NCI-H82 (cell line): ENCODE results near the gene C1orf167.
"Not testable (repeated sequence)": the region's sequence is repeated elsewhere in the genome, so short reads cannot be mapped to it uniquely, and the experiment has no call there.

Experiments used
- DNase-seq: peaks from one replicate; lab custom pipeline; 2025; lab: John Stamatoyannopoulos, UW

Gene C1orf167

DNA sequence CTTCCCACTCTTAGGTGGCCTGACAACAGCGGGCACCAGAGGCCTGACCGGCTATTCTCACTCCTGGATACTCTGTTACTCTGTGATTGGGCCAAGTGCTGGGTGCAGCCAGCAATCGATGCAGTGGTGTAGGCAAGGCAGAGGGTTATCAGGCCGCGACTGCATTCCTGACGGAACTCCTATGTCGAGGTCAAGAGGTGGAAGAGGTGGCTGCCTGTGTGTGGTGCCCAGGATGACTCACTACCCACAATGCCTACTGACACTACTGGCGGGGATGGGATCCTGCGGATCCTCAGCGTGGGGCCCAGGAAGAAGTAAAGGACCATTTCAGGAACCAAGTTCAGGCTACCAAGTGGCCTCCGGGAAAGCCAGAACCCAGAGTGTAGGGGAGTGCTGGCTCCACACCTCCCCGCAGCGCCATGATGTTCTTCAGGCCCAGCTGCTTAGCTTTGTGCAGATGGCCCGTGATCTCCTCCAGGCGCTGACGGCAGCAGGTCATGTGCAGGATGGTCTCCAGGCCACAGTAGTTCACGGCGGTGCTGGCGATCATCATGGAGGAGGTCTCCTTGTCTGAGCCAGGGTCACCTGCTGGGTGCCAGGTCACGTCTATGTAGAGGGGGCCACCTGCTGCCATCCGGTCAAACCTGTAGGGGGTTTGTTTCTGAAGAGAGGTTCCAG is 38.9 kb downstream of the C1orf167 start:
- no peak for DNase-seq

DNA sequence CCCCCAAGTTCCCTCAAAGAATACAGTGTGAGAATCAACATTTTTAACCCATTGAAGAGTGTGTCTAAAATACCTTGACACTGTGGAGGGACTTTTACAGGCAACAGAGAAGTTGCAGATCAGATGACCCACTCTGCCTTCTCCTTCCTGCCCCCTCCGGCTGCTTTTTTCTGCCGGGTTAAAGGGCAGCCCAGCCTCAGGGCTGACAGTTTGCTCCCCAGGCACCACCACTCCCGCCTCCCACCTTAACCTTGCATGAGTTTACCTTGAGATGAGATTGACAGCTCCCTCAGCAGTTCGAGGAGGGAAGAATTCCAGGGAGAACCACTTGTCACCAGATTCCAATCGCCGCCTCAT is 40.6 kb downstream of the C1orf167 start:
- no peak for DNase-seq

DNA sequence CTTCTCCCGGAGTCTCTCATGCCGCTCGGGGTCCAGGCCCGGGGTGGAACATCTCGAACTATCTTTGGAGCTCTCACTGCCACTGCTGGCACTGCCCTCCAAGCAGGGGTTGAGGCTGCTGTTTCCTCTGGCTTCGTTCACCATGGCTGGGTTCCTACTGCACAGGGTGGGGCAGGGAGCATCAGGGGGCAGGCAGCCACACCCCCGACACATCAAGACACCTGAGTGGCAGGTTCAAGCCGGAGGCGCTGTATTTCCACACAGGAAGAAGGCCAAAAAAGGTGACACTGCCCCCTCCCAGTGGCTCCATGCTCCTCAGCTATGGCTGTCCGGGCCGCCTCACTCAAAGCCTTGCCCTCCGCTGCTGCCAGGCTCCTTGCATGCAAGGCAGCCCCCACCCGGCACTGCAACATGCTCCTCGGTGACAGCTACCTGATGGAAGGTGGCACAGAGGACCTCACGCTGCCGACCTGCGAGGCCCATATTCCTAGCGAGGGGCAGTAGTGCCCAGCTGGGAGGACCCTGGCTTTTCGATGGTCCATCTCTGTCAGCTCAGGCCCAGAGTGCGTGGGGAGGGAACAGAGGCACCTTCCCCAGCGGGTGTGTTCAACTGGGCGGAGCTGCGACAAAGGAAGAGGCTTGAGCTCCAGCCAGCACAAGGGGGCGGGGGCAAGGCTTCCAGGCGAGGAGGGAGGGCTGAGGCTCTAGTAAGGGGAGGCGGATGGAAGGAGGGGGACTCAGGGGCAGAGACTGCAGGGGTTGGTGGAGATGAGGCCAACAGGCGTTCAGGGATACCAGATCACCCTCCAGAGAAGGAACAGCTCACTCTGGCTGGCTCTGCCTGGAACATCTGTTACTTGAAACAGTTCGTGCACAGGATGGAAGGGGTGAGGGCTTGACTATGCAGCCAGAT is 41.2 kb downstream of the C1orf167 start:
- DNase-seq, result peak; percentile 99

DNA sequence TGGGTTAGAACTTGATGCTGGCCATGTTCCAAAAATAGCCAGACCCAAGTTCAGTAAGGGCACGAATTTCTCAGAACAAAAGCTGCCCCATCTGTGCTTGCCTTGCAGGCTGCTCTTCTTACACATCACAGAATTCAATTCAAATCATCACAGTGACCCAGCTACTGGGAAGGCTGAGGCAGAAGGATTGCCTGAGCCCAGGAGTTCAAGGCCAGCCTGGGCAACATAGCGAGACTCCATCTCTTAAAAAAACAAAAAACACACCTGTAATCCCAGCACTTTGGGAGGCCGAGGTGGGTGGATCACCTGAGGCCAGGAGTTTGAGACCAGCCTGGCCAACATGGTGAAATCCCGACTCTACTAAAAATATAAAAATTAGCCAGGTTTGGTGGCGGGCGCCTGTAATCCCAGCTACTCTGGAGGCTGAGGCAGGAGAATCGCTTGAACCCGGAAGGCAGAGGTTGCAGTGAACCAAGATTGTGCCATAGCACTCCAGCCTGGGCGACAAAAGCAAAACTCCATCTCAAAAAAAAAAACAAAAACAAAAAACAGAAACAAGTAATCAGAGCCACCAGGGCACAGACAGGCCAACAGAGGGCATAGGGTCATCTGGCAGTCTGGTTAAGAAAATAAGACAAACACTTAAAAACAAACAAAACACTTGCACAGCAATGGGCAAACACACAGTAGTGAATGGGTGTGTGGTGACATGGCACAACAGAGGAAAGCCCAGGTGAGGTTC is 42.1 kb downstream of the C1orf167 start:
- not testable (repeated sequence) for DNase-seq

DNA sequence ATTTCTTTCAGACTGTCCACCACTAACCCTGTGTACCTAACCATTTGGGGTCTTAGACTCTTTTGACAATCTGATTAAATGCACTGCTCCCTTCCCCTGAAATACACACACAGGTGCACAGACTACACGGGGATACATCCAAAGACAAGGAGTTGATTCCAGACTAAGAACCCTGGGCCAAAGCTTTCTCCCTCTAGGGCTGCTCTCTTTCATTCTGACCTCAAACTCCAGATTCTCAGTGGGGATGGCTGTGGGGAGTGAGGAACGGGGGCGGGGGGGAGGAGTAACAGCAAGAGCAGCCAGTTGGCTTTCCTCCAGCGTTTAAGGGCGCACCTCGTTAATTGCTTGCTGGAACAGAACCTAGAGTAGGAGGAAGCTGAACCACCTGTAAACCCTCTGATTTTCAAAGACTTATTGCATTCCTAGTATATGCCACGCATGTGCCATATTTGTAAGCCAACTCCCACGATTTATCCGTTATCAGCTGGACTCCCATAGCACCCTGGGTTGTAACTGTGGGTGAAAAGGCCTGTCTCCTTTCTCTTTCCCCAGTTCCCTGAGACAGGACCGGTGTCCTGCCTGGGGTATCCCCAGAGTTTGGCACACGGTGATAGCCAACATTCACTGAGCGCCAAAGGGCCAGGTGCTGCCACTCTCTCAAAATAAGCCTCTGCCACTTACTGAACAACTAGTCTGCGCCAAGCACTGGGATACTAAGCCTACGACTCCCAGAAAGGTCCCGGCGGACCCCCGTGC is 42.9 kb downstream of the C1orf167 start:
- peak; percentile 42 for DNase-seq

DNA sequence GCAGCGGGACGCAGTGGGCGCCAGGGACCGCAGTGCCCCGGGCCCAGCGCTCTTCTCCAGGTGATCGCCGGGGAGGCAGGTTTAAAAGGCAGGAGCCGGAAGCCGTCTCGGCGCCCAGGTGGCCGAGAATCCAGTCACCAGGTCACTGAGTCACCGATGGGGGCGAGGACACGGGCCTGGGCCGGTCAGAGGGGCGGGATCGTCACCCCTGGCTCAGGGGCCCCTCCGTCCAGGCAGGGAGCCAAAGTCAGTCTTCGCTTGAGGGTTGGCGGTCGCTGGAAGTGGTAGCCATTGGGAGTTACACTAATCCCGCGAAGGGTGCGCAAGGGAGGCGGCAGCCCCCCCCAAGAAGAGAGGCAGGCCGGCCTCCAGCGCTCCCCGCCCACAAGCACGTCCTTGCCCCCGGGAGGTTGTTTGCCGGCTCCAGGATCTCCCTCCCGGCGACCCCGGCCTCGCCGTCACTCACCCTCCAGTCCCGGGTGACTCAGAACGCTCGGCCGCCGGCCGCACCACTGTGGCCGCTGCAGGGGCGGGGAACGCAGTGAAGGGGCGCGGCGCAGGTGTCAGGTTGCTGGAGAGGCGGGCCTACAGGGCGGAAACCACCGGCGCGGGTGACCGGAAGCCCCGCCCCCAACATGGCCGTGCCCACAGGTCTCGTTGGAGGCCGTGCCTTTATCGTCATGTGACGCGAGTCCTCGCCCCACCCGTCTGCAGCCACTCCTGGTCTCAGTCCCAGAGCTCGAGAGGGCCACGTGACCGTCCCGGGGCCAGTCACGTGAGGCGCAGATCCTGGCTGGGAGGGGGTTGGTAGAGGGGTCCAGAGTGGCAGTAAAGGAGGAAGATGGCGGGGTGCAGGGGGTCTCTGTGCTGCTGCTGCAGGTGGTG is 43.7 kb downstream of the C1orf167 start, which contains the start of the genes CLCN6 and MTHFR:
Gene CLCN6 (plus strand): TSS at position 770 of the 885 bp plus-strand sequence. CDS start 72 bp downstream, at position 842.
Gene MTHFR (minus strand): TSS at position 543 of the 885 bp plus-strand sequence. CDS start 2,848 bp downstream, outside the sequence.
- peak; percentile 100 for DNase-seq

DNA sequence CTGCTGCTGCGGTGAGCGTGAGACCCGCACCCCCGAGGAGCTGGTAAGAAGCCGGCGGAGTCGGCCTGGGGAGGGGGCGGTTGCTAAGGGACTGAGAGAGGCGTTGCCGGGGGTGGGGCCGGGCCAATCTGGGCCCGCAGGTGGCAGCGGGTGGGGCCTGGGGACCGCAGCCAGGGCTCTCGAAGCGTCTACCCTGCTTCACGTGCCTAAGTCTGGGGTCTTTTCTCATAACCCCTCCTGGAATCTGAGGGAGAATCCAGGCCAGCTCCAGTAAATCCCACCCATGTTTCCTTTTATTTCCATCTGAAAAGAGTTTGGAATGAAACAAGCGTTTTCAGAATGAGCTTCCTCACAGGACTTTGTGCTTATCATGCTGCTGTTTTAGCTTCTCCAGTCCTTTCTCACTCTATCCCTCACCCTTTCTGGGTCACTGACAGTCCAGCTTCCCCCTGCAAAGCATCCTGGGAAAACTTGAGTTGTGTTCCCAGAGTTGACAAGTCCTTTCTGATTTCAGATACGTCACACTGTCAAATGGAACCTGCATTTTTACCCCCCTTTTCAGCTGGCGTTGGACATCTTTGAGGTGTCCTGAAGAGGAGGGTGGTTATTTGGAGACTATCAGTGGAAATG is 44.4 kb downstream of the C1orf167 start:
- no peak for DNase-seq

DNA sequence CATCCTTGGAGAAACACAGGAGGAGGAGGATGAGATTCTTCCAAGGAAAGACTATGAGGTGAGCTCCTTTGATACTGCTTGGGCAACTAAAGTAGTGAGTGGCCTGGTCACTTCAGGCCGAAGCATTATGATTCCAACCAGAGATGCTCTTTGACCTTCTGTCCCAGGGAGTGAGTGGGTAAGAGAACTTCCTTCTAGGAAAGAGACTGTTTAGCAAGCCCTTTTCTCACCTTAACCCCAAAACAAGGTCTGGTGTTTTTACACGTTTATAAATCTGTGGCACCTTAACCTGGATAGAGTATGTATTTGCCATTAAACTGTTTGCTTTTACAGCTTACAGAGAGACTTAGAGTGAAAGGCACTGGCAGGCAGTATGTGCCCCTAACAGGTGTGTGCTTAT is 45.1 kb downstream of the C1orf167 start:
- no peak for DNase-seq

DNA sequence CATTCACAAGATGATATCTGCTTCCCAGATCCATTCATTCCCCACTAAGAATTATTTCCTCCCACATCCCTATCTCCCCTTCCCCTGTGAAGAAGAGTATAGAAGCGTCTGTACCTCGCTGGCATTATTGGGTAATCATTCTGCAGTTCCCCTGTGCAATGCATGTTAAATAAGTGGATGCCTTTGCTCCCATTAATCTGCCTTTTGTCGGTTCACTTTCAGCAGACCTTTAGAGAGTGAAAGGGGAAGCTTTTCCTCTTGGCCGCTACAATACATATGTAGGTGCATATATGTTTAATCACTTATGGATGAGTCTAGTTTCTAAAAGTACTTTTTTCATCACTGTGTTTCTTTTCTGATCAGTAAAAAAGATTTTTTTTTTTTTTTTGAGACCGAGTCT is 51.0 kb downstream of the C1orf167 start:
- no peak for DNase-seq

DNA sequence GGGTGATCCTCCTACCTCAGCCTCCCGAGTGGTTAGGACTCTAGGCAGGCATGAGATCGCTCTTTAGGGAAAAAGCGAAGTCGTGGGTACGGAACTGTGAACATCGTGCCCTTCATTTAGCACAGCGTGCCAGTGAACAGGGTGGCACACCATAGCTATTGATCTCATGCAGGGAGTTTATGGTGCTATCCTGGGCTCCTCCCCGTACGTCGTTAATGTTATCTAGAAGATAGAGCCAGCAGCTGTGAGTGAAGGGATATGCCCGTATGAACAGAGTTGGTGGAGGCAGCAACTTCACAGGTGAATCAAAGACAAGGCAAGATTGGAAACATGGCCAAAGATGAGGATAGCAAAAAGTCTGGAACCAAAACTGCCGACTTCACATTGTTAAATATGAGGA is 55.2 kb downstream of the C1orf167 start:
- DNase-seq, result no peak

DNA sequence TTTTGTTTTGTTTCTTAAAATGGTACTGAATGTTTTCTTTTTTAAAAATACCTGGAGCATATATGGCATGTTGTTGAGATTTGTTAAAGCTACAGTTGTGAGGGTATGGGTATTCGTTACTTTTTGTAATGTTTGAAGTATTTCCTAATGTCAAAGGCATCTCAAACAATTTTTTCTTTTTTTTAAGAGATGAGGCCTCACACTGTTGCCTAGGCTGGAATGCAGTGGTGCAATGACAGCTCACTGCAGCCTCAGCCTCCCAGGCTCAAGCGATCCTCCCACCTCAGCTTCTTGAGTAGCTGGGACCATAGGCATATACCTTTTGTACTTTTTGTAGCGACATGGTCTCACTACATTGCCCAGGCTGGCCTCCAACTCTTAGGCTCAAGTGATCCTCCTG is 60.1 kb downstream of the C1orf167 start:
- no peak for DNase-seq

DNA sequence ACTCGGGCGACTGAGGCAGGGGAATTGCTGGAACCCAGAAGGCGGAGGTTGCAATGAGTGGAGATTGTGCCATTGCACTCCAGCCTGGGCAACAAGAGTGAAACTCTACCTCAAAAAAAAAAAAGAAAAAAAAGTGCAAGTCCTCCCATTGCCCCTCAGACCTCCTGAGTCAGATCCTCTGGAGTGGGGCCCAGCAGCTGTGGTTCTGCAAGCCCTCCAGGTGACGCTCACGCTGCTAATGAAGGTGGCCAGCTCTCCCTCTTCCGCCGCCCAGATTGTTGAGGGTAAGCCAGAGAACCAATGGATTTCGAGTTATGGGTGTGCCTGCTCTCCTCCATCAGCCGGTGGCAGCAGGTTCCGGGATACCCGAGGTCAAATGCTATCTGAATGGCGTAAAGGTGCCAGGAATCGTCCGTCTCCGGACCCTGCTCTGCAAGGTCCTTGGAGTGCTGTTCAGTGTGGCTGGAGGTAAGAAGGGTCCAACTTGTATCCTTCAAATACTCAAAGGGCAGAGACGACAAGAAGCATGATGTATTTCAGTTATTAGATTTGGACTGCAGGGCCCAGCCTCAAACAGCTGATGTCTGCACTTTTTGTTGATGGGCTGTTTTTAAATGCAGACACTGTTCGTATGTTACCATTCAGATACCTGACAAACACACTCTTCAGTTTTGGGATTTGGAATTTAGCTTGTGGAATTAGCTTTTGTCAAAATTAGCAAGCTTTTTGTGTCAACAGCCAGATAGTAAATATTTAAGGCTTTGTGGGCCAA is 61.6 kb downstream of the C1orf167 start:
- DNase-seq, result no peak

DNA sequence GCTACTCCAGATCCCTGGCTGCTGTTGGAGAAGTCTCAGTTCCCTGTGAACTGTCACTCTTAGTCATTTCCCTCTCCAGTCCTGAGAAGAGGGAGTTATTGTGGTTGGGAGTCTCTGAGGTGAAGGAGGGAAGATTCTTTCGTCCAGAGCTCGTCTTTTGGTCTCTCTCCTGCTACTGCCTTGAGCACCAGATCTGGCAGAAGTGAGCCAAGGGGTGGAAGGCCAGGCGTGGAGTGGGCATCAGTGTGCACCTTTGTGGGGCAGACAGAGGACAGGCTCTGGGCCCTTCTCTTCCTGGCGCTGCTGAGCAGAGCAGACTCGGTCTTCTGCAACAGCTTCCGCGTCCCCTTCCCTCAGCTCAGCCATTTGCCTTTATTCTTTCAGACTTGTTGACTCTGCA is 63.1 kb downstream of the C1orf167 start:
- no peak for DNase-seq

DNA sequence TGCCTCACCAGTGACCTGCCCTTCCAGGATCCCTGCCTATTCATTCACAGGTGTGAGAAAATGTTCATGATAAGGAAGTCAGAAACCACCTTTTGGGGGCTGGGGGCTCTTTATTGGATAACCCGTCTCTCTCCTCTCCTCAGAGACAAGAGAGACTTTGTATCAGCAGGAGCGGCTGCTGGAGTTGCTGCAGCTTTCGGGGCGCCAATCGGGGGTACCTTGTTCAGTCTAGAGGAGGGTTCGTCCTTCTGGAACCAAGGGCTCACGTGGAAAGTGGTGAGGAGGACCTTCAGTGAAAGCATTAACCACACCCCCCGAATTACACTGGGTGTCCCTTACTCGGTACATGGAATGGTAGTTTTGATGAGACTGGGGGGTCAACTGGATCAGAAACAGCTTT is 65.0 kb downstream of the C1orf167 start:
- DNase-seq, result no peak

DNA sequence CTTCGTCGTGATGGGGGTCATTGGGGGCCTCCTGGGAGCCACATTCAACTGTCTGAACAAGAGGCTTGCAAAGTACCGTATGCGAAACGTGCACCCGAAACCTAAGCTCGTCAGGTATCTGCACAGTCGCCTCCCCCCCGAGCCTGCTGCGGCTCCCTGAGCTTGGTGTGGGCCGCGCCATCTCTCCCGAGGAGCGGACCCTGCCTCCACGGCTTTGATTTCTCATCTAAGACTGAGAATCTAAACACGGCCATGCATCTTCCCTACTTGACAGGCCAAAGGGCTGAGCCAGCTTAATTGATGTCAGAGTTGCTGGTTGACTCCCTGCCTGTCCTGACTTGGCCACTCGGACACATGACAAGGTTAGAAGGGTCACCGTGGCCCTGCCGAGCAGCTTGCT is 66.5 kb downstream of the C1orf167 start:
- DNase-seq, result no peak

DNA sequence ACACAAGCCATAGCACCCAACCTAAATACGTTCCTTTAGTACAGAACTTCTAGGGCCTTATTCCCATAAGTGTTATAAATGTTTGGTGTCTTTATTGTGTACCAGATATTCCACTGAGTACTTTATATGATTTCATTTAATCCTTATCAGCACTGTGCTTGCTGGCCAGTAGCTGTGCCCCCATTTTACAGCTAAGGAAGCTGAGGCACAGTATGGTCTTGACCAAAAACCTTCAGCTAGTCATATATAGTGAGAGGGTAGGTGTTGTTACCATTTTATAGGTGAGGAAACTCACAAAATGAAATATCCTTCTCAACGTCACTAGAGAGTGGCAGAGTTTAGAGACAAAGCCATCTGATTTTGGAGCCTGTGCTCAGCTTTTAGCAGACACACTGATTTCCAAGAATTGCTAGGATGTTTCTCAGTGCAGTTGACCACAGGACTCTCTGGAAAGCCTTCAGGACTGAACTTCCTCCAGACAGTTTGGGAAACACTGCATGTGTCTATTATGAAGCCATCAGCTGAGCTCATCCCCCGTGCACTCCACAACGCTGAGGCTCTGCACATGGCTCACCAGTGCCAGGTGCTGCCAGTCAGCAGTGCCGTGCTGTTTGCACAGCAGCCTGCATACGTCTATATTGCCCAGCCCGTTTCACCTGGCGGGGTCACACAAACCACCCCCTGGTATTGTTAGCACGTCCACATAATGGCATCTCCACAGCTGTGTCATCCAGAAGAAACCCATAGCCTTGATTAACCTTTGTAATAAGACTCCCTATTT is 70.1 kb downstream of the C1orf167 start:
- DNase-seq, result no peak

DNA sequence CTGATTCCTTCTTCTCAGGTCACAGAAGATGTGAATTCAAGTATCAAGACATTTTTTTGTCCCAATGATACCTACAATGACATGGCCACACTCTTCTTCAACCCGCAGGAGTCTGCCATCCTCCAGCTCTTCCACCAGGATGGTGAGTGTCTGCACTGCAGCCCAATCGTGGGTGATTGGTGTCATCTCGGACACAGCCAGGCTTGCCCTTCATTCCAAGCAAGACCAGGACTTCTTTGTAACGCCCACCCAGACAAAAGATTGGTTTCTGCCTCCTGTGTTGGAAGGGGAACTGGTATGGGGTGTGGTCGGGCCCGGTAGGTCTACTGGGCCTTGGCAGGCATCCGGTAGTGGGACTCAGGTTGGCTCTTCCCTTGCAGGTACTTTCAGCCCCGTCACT is 71.5 kb downstream of the C1orf167 start:
- DNase-seq, result no peak

DNA sequence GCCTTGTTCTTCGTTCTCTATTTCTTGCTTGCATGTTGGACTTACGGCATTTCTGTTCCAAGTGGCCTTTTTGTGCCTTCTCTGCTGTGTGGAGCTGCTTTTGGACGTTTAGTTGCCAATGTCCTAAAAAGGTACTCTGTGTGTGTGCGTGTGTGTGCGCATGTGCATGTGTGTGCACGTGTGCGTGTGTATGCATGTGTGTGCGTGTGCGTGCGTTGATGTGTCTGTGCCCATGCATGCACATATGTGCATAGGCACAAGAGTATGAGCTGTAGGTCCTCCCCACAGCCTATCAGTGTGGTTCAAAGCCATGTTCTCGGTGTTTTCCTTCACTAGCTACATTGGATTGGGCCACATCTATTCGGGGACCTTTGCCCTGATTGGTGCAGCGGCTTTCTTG is 71.9 kb downstream of the C1orf167 start:
- no peak for DNase-seq
